HepG2 (cell line): ENCODE measurements around the gene DOCK3. TPM values are rescaled to one million over a fixed set of nuclear protein-coding genes. Genes with fewer than 3 reads are reported as not detected.

Experiments used
- ATRX ChIP-seq: sonication (generic); formaldehyde crosslinking; IDR thresholded peaks from 2 replicates; pipeline ENCODE4 v1.4.0; 2020; ENCODE audit warnings: missing genetic modification reagents, borderline replicate concordance
- FOXA3 ChIP-seq: IDR thresholded peaks from 2 replicates; pipeline ENCODE4 v1.6.1; 2016; ENCODE audit warnings: missing genetic modification reagents, missing compliant biosample characterization
- KDM4B ChIP-seq: sonication (generic); formaldehyde crosslinking; IDR thresholded peaks from 2 replicates; pipeline ENCODE4 v1.4.0; 2020; ENCODE audit warnings: missing genetic modification reagents
- KLF12 ChIP-seq: sonication (generic); formaldehyde crosslinking; IDR thresholded peaks from 2 replicates; pipeline ENCODE4 v1.4.0; 2020; ENCODE audit warnings: missing genetic modification reagents, borderline replicate concordance
- KLF15 ChIP-seq: sonication (generic); formaldehyde crosslinking; IDR thresholded peaks from 2 replicates; pipeline ENCODE4 v1.8.1; 2023; ENCODE audit warnings: borderline replicate concordance, mild to moderate bottlenecking, inconsistent platforms, missing genetic modification reagents, mixed read lengths
- NFYC ChIP-seq: IDR thresholded peaks from 2 replicates; pipeline ENCODE4 v1.6.1; 2016; ENCODE audit warnings: missing genetic modification reagents, missing compliant biosample characterization
- SMAD9 ChIP-seq: sonication (generic); formaldehyde crosslinking; IDR thresholded peaks from 2 replicates; pipeline ENCODE4 v1.5.1; 2020; ENCODE audit warnings: mild to moderate bottlenecking, missing genetic modification reagents
- TMF1 ChIP-seq: sonication (generic); formaldehyde crosslinking; IDR thresholded peaks from 2 replicates; pipeline ENCODE4 v1.8.1; 2022; ENCODE audit warnings: low read depth, missing genetic modification reagents
- YY1 ChIP-seq: IDR thresholded peaks from 2 replicates; pipeline ENCODE4 v1.6.1; 2011; ENCODE audit warnings: low read length, low read depth, moderate library complexity, mild to moderate bottlenecking; ENCODE audit not compliant: insufficient read depth, insufficient replicate concordance
- ZMYM3 ChIP-seq: sonication (generic); formaldehyde crosslinking; IDR thresholded peaks from 2 replicates; pipeline ENCODE4 v1.5.1; 2020; ENCODE audit warnings: mild to moderate bottlenecking, missing genetic modification reagents
- ZNF136 ChIP-seq: sonication (generic); formaldehyde crosslinking; IDR thresholded peaks from 2 replicates; pipeline ENCODE4 v1.8.1; 2022; ENCODE audit warnings: low read depth, mild to moderate bottlenecking, moderate library complexity, missing genetic modification reagents
- ZNF292 ChIP-seq: sonication (generic); formaldehyde crosslinking; IDR thresholded peaks from 2 replicates; pipeline ENCODE4 v1.8.1; 2022; ENCODE audit warnings: mild to moderate bottlenecking, low read depth, missing genetic modification reagents, borderline replicate concordance
- ZNF674 ChIP-seq: sonication (generic); formaldehyde crosslinking; IDR thresholded peaks from 2 replicates; pipeline ENCODE4 v1.5.0; 2020; ENCODE audit warnings: low read depth, mild to moderate bottlenecking, missing genetic modification reagents
- polyA plus RNA-seq, 8 experiments: library from polyadenylated mRNA; depleted of rRNA in 3 of 8; stranded (reverse) in 7 of 8; unstranded in 1 of 8; fragments of >200 nt; fragmentation: Illumina TruSeq in 4 of 8; extraction: Trizol in 4 of 8; gene quantifications; 2 replicates each; pipeline versions ENCODE4 v1.2.1 to v1.2.3, GENCODE V29; 2011 to 2016; ENCODE audit warnings: low read depth in 4 of 8, missing spikeins in 1 of 8, mixed read lengths in 1 of 8; ENCODE audit not compliant: insufficient read depth in 1 of 8
- total RNA-seq, 5 experiments: library from RNA; depleted of rRNA; stranded (reverse); fragments of >200 nt; fragmentation: Illumina TruSeq; extraction: Trizol; gene quantifications; 2 replicates each; pipeline ENCODE4 v1.2.3, GENCODE V29; 2016; ENCODE audit warnings: low read depth in 1 of 5
- TF ChIP-seq, protein P1 (sequence below): sonication (generic); formaldehyde crosslinking; IDR thresholded peaks from 2 replicates; pipeline ENCODE4 v1.4.0; 2020; ENCODE audit warnings: missing genetic modification reagents, borderline replicate concordance
- TF ChIP-seq, protein P2 (sequence below): sonication (generic); formaldehyde crosslinking; IDR thresholded peaks from 2 replicates; pipeline ENCODE4 v1.5.0; 2020; ENCODE audit warnings: missing genetic modification reagents
- TF ChIP-seq, protein P3 (sequence below): sonication (generic); formaldehyde crosslinking; IDR thresholded peaks from 2 replicates; pipeline ENCODE4 v1.4.0; 2020; ENCODE audit warnings: mild to moderate bottlenecking, missing genetic modification reagents
- TF ChIP-seq, protein P4 (sequence below): sonication (generic); formaldehyde crosslinking; IDR thresholded peaks from 2 replicates; pipeline ENCODE4 v1.8.0; 2022; ENCODE audit warnings: mild to moderate bottlenecking, missing genetic modification reagents, moderate library complexity
- TF ChIP-seq, protein P5 (sequence below): sonication (generic); formaldehyde crosslinking; conservative IDR thresholded peaks from 2 replicates; pipeline ENCODE4 v1.4.0; 2020; ENCODE audit warnings: missing genetic modification reagents
- TF ChIP-seq, protein P6 (sequence below): sonication (generic); formaldehyde crosslinking; IDR thresholded peaks from 2 replicates; pipeline ENCODE4 v1.5.0; 2020; ENCODE audit warnings: mild to moderate bottlenecking, missing genetic modification reagents, moderate library complexity

DOCK3 gene
- total and polyA plus RNA-seq, 2 of the 13 experiments (the other 11 are each of a cell fraction or from before 2014, with no cell fraction given) = not detected

DNA sequence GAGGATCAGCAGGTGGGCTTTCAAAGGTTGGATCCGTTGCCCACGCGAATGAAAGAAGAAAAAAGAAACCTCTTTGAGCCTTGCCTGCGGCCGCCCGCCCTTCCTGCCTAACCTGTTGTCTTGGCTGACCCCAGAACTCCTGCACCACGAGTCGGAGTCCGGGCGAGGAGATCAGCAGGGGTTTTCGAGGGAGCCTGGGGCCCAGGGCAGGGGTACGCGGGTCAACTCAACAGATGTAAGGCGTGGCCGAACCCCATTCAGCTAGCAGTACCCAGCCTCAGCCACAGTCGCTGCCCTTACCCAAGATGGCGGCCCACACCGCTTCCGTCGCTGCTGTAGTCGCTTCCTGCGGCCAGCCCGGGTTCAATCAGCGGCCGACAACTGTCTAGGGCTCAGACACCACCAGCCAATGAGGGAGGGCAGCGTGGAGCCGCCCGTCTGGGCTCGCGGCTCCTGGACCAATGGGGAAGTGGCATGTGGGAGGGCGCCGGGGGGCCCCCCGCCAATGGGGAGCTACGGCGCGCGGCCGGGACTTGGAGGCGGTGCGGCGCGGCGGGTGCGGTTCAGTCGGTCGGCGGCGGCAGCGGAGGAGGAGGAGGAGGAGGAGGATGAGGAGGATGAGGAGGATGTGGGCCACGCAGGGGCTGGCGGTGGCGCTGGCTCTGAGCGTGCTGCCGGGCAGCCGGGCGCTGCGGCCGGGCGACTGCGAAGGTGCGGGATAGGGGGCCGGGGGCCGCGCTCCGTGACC, 710.2 kb downstream of the DOCK3 start, which contains the start of gene MANF (continued):
- peak; percentile 67 for TF ChIP-seq KDM4B (CRISPR knock-in tag)
- no peak for TF ChIP-seq ZNF292 (CRISPR knock-in tag)
- peak; percentile 99 for TF ChIP-seq YY1
- TF ChIP-seq, protein P1, sequence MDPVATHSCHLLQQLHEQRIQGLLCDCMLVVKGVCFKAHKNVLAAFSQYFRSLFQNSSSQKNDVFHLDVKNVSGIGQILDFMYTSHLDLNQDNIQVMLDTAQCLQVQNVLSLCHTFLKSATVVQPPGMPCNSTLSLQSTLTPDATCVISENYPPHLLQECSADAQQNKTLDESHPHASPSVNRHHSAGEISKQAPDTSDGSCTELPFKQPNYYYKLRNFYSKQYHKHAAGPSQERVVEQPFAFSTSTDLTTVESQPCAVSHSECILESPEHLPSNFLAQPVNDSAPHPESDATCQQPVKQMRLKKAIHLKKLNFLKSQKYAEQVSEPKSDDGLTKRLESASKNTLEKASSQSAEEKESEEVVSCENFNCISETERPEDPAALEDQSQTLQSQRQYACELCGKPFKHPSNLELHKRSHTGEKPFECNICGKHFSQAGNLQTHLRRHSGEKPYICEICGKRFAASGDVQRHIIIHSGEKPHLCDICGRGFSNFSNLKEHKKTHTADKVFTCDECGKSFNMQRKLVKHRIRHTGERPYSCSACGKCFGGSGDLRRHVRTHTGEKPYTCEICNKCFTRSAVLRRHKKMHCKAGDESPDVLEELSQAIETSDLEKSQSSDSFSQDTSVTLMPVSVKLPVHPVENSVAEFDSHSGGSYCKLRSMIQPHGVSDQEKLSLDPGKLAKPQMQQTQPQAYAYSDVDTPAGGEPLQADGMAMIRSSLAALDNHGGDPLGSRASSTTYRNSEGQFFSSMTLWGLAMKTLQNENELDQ (CRISPR knock-in tag) = no peak
- TF ChIP-seq, protein P2, sequence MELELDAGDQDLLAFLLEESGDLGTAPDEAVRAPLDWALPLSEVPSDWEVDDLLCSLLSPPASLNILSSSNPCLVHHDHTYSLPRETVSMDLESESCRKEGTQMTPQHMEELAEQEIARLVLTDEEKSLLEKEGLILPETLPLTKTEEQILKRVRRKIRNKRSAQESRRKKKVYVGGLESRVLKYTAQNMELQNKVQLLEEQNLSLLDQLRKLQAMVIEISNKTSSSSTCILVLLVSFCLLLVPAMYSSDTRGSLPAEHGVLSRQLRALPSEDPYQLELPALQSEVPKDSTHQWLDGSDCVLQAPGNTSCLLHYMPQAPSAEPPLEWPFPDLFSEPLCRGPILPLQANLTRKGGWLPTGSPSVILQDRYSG (CRISPR knock-in tag) = no peak
- TF ChIP-seq, protein P3, sequence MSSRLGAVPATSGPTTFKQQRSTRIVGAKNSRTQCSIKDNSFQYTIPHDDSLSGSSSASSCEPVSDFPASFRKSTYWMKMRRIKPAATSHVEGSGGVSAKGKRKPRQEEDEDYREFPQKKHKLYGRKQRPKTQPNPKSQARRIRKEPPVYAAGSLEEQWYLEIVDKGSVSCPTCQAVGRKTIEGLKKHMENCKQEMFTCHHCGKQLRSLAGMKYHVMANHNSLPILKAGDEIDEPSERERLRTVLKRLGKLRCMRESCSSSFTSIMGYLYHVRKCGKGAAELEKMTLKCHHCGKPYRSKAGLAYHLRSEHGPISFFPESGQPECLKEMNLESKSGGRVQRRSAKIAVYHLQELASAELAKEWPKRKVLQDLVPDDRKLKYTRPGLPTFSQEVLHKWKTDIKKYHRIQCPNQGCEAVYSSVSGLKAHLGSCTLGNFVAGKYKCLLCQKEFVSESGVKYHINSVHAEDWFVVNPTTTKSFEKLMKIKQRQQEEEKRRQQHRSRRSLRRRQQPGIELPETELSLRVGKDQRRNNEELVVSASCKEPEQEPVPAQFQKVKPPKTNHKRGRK (CRISPR knock-in tag) = no peak
- TF ChIP-seq, protein P4, sequence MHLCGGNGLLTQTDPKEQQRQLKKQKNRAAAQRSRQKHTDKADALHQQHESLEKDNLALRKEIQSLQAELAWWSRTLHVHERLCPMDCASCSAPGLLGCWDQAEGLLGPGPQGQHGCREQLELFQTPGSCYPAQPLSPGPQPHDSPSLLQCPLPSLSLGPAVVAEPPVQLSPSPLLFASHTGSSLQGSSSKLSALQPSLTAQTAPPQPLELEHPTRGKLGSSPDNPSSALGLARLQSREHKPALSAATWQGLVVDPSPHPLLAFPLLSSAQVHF (CRISPR knock-in tag) = 0 out of 2 replicates have a peak, but pooled peaks have one; percentile 32
- TF ChIP-seq, protein P5, sequence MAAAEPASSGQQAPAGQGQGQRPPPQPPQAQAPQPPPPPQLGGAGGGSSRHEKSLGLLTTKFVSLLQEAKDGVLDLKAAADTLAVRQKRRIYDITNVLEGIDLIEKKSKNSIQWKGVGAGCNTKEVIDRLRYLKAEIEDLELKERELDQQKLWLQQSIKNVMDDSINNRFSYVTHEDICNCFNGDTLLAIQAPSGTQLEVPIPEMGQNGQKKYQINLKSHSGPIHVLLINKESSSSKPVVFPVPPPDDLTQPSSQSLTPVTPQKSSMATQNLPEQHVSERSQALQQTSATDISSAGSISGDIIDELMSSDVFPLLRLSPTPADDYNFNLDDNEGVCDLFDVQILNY (CRISPR knock-in tag) = no peak
- no peak for TF ChIP-seq FOXA3
- TF ChIP-seq ATRX = no peak
- TF ChIP-seq SMAD9 (CRISPR knock-in tag) = peak; percentile 66; the same call in 1 of the 2 replicates
- TF ChIP-seq KLF15 (CRISPR knock-in tag) = no peak; the same call in 1 of the 2 replicates
- peak; percentile 77 for TF ChIP-seq KLF12
- TF ChIP-seq TMF1 (CRISPR knock-in tag) = no peak
- TF ChIP-seq ZNF674 = no peak
- 0 out of 2 replicates have a peak, but pooled peaks have one; percentile 20 for TF ChIP-seq ZMYM3 (CRISPR knock-in tag)
- TF ChIP-seq, protein P6, sequence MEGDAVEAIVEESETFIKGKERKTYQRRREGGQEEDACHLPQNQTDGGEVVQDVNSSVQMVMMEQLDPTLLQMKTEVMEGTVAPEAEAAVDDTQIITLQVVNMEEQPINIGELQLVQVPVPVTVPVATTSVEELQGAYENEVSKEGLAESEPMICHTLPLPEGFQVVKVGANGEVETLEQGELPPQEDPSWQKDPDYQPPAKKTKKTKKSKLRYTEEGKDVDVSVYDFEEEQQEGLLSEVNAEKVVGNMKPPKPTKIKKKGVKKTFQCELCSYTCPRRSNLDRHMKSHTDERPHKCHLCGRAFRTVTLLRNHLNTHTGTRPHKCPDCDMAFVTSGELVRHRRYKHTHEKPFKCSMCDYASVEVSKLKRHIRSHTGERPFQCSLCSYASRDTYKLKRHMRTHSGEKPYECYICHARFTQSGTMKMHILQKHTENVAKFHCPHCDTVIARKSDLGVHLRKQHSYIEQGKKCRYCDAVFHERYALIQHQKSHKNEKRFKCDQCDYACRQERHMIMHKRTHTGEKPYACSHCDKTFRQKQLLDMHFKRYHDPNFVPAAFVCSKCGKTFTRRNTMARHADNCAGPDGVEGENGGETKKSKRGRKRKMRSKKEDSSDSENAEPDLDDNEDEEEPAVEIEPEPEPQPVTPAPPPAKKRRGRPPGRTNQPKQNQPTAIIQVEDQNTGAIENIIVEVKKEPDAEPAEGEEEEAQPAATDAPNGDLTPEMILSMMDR (CRISPR knock-in tag) = peak; percentile 2; the same call in 1 of the 2 replicates
- TF ChIP-seq NFYC = peak; percentile 99
- TF ChIP-seq ZNF136 (CRISPR knock-in tag) = peak; percentile 93; the same call in 1 of the 2 replicates
